Stimulated activated CD4-positive, alpha-beta T cell treated with anti-CD3 and anti-CD28 coated beads, Interleukin-2, amount 100 ng/mL, for 4 hours (primary cell): ENCODE results near the gene NPR2.

Source experiments
- DNase-seq: peaks from one replicate; pipeline ENCODE4 v3.0.0-alpha.2; 2020; ENCODE audit warnings: low read depth

The NPR2 gene

DNA sequence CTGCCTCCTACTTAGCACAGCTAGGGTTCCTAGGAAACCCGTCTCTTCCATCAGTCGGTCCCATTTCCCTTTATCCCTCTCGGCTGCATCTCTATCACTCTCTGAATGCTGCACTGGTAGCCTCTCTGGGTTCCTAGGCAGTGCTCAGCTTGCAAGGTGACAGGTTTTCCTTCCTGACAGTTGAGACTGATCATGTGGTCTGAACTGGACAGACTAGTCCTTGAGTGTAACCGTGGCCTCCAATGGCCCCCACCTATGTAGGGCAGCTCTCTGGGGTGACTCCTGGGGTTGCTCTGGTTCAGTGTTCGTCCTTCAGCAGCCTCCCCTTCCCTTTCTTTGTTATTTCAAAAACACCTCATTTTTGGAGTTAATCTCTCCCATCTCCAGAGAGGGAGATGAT lies 41.4 kb downstream of the NPR2 start:
- DNase-seq, result no peak

- no peak for DNase-seq
Measured at GRCh38 chr9:35834260-35835215, 43.1 kb downstream of the NPR2 start.

- no peak for DNase-seq
Measured at GRCh38 chr9:35835216-35835632, 43.8 kb downstream of the NPR2 start.

GRCh38 chr9:35835766-35836165 lies 44.4 kb downstream of the NPR2 start:
- no peak for DNase-seq

- DNase-seq, result no peak
Measured at GRCh38 chr9:35836595-35836994, 45.2 kb downstream of the NPR2 start.

GRCh38 chr9:35839926-35840325 lies 48.5 kb downstream of the NPR2 start:
- no peak for DNase-seq

DNA sequence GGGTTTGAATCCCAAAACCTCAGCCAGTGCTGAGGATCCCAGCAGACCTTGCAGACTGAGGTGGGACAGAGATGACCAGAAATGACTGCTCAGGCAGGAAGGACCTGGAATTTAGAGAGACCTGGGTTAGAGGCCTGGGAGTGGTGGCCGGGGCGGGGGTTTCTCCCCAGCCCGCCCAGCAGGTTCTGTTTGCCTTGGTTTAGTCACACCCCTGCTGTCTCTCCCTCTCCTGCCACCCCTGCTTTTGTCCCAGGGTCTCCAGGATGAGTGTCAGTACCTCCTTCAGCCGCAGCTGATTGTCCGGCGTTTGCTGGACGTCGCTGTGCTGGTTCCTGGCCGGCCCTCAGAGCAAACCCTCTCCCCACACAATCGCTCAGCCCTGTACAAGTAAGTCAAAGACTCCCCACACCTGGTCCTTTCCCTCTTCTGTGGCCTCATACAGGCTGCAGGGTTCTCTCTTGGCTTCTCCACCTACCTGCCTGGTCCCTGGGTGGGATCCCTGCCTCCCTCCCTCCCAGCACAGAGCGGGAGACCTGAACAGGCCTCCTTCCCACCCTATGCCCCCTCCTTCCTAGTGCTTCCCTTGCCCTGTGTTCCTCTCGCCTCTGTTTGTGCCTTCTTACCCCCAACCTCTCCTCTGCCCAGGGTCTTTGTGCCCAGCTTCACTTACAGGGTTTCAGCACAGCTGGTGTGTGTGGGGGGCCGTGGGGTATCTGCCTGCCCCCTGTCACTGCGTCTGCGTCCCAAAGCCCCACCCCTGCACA lies 49.7 kb downstream of the NPR2 start:
- DNase-seq, result no peak

GRCh38 chr9:35841645-35841900 lies 50.2 kb downstream of the NPR2 start:
- DNase-seq, result no peak

- no peak for DNase-seq
Measured at GRCh38 chr9:35842020-35842745, 50.8 kb downstream of the NPR2 start.

DNA sequence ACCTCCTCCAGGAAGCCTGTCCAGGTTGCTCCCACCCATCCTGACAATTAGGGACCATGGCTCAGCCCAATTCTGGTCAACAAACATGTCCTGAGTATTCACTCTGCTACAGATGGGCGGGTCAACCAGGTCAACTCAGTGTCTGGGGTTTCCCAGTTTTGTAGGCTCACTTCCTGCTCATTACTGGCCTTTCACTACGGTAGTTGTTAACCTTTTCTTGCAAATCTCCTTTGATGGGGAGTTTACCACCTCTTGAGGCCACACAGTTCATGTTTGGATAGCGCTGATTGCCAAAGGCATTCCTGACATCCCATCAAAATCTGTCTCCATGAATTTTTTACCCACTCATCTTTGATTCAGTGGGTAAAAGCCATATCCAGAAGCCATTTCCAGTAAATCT lies 51.4 kb downstream of the NPR2 start:
- no peak for DNase-seq

GRCh38 chr9:35844628-35845270 lies 53.4 kb downstream of the NPR2 start:
- no peak for DNase-seq

DNA sequence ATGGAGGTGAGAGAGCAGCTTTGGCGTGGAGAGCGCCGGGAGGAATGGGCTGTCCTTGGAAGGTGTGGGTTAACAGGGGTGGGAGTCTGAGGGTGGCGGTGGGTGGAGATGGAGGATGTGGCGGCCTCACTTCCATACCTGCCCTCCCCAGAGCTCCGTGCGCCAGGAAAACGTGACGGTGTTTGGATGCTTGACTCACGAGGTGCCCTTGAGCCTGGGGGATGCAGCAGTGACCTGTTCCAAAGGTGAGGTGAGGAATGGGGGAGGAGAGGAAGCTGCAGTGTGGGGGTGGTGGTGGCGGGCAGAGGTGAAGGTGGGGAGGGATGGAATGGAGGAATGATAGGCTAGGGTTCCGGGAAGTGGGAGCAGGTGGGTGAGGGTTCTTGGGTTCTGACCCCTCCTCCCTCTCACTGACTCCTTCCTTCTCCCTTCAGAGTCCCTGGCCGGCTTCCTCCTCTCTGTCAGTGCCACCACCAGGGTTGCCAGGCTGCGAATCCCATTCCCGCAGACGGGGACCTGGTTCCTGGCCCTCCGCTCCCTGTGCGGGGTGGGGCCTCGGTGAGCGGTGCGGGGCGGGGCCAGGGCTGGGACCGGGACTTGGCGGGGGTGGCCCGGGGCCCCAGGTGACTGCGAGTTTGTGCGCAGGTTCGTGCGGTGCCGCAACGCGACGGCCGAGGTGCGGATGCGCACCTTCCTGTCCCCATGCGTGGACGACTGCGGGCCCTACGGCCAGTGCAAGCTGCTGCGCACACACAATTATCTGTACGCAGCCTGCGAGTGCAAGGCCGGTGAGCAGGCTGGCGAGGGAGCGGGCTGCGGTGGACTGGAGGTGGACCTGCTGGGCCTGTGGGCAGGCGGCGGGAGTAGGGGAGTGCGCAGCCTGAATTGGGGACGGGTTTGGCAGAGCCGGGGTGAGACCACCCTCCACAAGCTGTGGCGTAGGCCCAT lies 54.7 kb downstream of the NPR2 start:
- no peak for DNase-seq

GRCh38 chr9:35847792-35848572 lies 56.6 kb downstream of the NPR2 start:
- no peak for DNase-seq

DNA sequence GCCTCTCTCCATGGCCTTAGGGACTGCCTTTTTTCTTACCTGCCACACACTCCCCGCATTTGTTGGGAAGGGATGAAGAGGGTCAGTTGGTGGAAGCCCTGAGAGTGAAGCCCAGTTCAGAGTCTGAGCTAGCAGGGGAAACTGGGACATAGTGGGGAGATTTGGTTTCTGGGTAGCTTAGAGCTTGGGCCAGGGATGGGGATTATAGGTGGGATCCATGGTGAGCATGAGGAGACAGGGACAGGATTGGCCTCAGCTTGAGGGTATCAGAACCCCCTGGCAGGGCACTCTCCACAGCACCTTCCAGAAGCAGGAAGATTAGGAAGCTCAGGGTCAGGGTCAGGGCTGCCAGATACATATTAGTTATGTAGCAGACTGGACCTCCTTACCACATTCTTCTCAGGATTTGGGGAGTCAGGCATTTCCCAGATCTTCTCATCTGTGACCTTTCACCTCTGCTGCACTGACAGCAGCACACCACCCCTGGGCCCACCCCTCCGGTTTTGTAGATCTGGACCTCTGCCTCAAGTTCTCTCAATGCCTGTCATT lies 61.0 kb downstream of the NPR2 start:
- no peak for DNase-seq

GRCh38 chr9:35852876-35853865 lies 61.8 kb downstream of the NPR2 start:
- no peak for DNase-seq

GRCh38 chr9:35854091-35854762 lies 62.8 kb downstream of the NPR2 start:
- no peak for DNase-seq

GRCh38 chr9:35856206-35856605 lies 64.8 kb downstream of the NPR2 start:
- DNase-seq, result no peak

GRCh38 chr9:35856882-35857281 lies 65.5 kb downstream of the NPR2 start:
- DNase-seq, result no peak
